Epithelial cell of proximal tubule (primary cell): ENCODE measurements around the gene ASTN2. TPM values are rescaled to one million over a fixed set of nuclear protein-coding genes. Genes with fewer than 3 reads are reported as not detected.
"Not testable (repeated sequence)": the region's sequence is repeated elsewhere in the genome, so short reads cannot be mapped to it uniquely, and the experiment has no call there.

ENCODE experiments used
- DNase-seq: peaks from one replicate; pipeline ENCODE4 v3.0.0-alpha.2; 2011; ENCODE audit warnings: low read depth
- H3K4me3 ChIP-seq: 2 replicates; pipeline ENCODE4 v1.5.1; 2011; ENCODE audit warnings: low read depth, mild to moderate bottlenecking, low read length
- CTCF ChIP-seq: conservative IDR thresholded peaks from 2 replicates; pipeline ENCODE4 v1.5.1; 2012; ENCODE audit warnings: low read depth, mild to moderate bottlenecking, low read length
- total RNA-seq: library from RNA; depleted of rRNA; stranded (reverse); fragments of >200 nt; gene quantifications from 2 replicates; pipeline ENCODE4 v1.2.3, GENCODE V29; 2015

The ASTN2 gene
- total RNA-seq, 1 donor from 2014 or later, result 4.4 TPM

- no peak for DNase-seq
- H3K4me3 ChIP-seq, result no peak overlapping the region
- TF ChIP-seq CTCF, result no peak
Observed at GRCh38 chr9:116697362-116697761, 717.5 kb downstream of the ASTN2 start.

GRCh38 chr9:116695438-116695837 lies 719.4 kb downstream of the ASTN2 start:
- no peak overlapping the region for H3K4me3 ChIP-seq
- no peak for TF ChIP-seq CTCF
- no peak for DNase-seq

DNA sequence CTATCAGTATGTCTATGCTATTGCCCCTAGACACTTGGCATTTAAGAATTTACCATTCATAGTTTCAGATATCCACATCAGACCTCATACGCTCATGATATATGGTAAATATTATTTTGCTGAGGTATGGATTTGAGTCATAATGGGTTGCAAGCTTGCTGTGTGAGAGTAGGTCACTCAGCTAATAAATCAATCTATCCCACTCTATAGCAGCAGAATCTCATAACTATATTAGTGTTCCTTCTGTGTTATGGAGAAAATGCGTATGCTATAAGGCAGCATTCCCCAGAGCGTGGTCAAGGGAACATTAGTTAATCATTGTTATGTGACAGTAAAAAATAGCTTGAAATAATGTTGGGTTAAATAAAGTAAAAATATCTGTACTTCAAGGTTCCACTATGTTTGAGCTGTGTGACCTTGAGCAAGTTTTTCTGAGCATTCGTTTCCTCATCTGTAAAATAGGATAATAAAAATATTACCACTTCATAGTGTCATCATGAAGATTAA lies 720.0 kb downstream of the ASTN2 start:
- no peak for DNase-seq
- H3K4me3 ChIP-seq, result no peak overlapping the region
- TF ChIP-seq CTCF, result no peak

- DNase-seq, result no peak
- H3K4me3 ChIP-seq, result no peak overlapping the region
- TF ChIP-seq CTCF, result no peak
Observed at GRCh38 chr9:116693233-116693731, 721.6 kb downstream of the ASTN2 start.

GRCh38 chr9:116692616-116693015 lies 722.2 kb downstream of the ASTN2 start:
- DNase-seq, result no peak
- TF ChIP-seq CTCF, result no peak
- H3K4me3 ChIP-seq, result no peak overlapping the region

GRCh38 chr9:116691607-116692006 lies 723.2 kb downstream of the ASTN2 start:
- TF ChIP-seq CTCF, result no peak
- H3K4me3 ChIP-seq, result no peak overlapping the region
- DNase-seq, result no peak

- not testable (repeated sequence) for H3K4me3 ChIP-seq, DNase-seq
Observed at GRCh38 chr9:116690805-116691204, 724.1 kb downstream of the ASTN2 start.
